ENCODE measurements around the gene NRG3.

- TF ChIP-seq POLR2A (IDR thresholded peaks at IDR 0.05; ENCODE audit: borderline replicate concordance, extremely low read depth, insufficient read depth, insufficient read length), result no peak
- TF ChIP-seq JUND (IDR thresholded peaks at IDR 0.05), result no peak
- TF ChIP-seq POLR2AphosphoS5 (IDR thresholded peaks at IDR 0.05; ENCODE audit: low read depth, low read length), result no peak
- no peak for TF ChIP-seq TCF7L2 (IDR thresholded peaks at IDR 0.05; ENCODE audit: borderline replicate concordance, extremely low read depth, insufficient read depth, insufficient read length)
- no peak for TF ChIP-seq EZH2 (IDR thresholded peaks at IDR 0.05)
- TF ChIP-seq CTCF (IDR thresholded peaks at IDR 0.05 in 2 of 3, conservative IDR thresholded peaks at IDR 0.05 in 1 of 3; ENCODE audit: borderline replicate concordance in 1 of 3, insufficient read depth in 1 of 3, low read depth in 2 of 3, low read length in 2 of 3), result peak in 1 of 3 experiments; percentile 22; a peak in 1 of 6 replicates
Observed at GRCh38 chr10:82969405-82969804, 1094.4 kb downstream of the NRG3 start.
